Femur (tissue), 1 donor: ENCODE data around the gene LRRC27.

ENCODE experiments used
- DNase-seq: peaks from one replicate; pipeline ENCODE4 v3.0.0-alpha.2; 2017

The LRRC27 gene

DNA sequence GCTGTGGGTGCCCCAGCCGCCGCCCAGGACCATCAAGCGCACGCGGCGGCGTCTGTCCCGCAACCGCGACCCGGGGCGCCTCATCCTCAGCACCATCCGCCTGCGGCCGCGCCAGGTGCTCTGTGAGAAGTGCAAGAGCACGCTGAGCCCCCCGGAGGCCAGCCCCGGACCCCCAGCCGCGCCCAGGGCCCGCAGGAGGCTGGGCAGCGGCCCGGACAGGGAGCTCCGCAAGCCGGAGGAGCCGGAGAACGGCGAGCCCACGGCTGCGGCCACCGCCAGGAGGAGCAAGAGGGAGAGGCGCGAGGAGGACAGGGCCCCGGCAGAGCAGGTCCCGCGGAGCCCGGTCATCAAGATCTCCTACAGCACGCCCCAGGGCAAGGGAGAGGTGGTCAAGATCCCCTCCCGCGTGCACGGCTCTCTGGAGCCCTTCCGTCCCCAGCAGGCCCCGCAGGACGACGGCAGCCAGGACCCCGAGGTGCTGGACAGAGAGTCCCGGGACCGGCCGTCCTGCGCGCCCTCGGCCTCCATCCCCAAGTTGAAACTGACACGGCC is 73.0 kb downstream of the LRRC27 start:
- no peak for DNase-seq

DNA sequence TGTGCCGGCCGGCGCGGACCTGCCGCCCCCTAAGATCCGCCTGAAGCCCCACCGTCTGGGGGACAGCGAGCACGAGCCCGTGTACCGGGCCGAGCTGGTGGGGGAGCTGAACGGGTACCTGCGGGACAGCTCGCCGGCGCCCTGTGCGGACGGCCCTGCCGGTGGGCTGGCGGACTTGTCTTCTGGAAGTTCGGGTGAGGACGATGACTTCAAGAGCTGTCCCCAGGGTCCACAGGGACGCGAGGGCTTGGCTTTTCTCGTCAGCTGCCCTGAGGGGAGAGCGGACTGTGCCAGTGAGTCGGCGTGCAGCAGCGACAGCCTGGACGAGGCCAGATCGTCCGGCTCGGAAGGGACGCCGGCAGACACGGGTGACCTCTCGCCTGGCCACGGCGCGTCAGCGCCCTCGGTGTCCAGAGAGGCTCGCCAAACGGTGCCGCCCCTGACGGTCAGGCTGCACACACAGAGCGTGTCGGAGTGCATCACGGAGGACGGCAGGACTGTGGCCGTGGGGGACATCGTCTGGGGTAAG is 73.5 kb downstream of the LRRC27 start:
- no peak for DNase-seq

DNA sequence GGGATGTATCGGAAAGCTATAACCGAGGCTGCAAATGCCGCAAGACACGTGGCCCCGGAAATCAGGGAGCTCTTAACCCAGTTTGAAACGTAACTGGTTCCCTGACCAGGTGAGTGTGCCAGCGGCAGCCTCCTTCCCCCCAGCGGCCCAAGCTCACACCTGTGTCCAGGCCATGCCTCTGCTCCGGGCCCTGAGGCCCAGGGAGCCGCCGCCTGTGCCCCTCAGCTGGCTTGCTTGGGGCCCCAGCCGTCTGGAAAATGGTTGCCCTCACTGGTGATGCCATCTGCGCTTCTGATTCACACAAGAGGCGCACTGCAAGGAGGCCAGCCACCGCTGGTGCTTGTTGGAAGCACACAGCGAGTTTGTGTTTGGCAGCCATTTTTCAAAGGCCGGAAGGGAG is 74.2 kb downstream of the LRRC27 start:
- no peak for DNase-seq

- DNase-seq = no peak
Measured at GRCh38 chr10:132406750-132407149, 74.8 kb downstream of the LRRC27 start.

- DNase-seq = no peak
Measured at GRCh38 chr10:132407243-132407746, 75.3 kb downstream of the LRRC27 start.

DNA sequence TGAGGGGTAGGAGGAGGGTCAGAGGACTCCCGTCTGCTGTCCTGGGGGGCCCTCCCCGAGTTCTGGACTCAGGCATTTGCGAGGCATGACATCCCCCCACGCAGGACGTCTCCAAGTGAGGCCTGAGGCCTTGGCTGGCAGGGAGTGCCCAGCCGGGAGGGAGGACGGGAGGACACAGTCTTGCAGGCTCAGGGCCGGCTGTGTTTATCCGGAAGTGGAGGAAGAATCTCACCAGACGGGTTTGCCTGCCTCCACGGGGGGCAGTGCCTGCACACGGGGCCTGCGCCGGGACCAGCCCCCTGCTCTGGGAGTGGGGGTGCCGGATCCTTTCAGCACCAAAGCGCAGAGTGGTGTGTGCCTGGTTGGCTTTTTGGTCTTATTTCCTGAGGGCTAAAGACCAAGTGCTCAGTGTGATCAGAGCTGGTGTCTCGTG is 75.9 kb downstream of the LRRC27 start:
- DNase-seq = peak; percentile 65

GRCh38 chr10:132408367-132408781 is 76.4 kb downstream of the LRRC27 start:
- DNase-seq = peak; percentile 70

DNA sequence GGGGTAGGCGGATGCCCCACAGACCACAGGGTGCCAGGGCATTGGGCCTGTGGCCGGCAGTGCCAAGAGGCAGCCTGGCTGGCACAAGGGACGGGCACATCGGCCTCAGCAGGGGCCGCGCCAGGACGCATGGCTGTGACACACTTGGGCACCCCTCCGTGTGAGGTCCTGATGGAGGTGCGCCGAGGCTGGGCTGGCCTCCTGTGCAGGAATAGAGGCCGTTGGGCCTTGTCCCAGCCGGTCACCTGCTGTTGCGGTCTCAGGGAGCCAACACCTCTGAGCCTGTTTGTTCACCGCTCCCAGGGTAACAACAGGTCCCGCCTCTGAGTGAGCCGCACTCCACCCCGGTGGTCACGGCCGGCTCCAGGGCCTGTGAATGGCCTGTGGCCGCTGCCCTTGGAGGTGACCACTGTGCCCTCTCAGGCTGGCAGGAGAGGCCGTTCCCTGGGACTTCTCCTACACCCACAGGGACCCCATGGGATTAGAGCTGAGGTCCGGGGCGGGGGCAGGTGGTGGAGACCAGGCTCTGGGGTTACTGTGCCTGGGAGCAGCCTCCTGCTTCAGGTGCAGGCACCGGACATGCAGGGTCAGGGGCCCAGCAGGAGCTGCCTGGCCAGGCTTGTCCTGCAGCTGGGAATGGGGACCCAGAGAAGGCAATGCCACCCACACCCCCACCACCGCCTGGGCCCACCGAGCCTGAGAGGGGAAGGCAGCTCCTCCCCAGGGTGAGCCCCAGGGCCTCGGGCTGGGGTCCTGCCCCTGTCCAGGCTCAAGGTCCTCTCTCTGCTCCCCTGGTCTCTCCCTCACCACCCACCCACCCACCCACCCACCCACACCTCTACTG is 77.1 kb downstream of the LRRC27 start:
- no peak for DNase-seq

- no peak for DNase-seq
Measured at GRCh38 chr10:132409667-132410028, 77.7 kb downstream of the LRRC27 start.

DNA sequence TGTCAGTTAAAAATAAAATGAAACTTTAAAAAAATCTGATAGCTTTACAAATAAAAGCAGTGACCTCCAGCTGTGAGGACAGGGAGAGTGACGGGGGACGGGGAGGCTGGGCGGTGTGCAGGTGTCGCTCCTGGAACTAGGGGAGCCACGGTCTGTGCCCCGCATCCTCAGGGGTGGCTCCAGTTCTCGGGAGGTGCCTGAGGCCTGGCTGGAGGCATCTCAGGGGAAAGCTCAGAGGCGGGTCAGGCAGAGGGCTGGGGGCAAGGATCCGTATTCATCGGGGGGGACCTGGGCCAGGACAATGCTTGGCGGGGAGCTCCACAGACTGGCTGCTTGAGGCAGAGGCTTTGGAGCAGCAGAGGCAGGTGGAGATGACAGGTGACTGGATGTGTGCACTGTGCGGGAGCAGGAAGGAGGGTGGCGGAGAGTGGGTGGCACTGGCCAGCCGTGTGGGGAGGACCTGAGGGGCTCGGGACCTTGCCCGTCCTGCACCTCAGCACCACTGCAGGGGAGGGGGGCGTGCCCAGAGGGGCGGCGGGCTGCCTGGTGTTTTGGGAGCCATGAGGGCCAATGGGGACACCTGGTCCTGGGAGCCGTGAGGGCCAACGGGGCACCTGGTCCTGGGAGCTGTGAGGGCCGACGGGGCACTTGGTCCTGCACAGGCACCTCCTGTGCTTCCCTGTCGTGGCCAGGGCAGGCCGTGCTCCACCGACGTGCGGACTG is 78.2 kb downstream of the LRRC27 start:
- DNase-seq = no peak

GRCh38 chr10:132410779-132411532 is 79.0 kb downstream of the LRRC27 start:
- no peak for DNase-seq

- no peak for DNase-seq
Measured at GRCh38 chr10:132411561-132412253, 79.7 kb downstream of the LRRC27 start.

DNA sequence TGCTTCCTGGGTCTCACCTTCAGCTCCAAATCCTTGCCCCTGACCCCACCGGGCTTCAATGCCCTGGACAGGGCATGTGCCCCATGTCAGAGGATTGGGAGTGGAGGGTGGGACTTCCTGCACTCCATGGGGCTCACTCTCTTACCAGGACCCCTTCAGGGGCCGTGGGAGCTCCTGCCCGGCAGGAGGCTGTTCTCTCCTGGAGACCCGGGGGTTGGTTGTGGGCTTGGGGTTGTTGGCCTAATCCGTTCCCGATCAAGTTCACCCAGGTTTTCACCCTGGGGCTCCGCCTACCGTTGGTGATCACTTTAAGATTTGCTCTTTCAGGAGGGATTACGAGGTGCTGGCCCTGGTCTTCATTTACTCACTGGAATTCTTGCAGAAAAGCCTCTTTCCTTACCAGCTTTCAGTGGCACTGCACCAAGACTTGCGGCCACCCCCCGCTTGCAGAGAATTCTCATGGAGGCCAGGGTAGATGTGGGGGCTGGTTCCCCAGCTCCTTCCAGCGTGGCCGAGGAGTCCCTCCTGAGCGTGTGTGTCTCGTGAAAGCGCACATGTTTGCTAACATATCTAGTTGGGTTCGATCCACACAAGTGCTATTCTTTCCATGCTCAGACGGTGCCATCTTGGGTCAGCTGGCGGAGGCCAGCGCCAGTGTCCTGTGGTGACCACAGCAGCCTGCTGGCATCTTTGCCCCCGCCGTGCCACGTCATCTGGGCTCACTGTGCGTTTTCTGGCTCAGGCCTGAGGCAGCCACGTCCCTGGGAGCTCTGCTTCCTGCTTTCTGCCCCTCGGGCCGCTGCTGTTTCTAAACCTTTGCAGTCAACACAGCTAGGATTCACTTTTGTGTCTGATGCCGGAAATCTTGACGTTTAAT is 80.6 kb downstream of the LRRC27 start:
- DNase-seq = no peak

DNA sequence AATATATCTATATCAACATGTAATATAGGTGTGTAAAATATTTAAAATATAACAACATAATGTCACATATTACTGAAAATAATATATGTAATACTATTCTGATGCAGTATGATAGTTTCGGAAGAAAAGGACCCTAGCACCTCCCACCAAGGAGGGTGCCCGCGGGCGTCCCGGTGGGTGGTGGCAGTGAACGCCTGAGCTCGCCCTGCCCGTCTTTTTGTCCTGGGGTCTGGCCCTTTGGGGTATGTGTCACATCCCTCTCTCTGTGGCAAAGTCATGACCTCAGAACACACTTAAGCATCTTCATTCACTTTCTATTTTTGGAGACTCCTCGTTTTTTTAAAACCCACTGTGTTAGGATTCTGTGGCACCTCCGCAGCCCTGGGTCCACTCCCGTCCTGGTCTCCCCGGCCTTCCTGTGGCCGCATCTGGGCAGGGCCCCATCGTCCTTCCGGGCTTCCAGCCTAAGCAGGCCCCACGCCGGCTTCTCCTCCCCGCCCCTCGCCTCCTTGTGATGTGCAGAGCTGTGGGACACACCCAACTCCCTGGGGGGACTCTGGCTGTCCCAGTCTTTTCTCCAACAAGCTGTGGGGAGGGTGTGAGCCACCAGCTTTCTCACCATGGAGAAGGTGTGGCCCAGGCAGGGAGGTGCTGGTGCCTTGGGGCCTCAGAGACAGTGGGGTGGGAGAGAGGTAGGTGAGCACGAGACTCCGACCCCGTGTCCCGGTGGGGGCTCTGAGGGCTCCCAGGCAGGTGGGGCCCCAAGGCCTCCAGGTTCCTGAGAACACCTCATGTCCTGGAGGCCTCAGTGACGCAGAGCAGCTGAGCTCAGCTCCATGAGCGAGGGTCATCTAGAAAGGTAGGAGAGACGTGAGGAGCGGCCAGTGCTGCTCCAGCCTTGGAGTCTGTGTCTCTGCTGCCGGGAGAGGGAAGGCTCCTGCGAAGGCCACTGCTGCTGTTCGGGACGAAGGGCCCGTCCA is 81.5 kb downstream of the LRRC27 start:
- peak; percentile 48 for DNase-seq

DNA sequence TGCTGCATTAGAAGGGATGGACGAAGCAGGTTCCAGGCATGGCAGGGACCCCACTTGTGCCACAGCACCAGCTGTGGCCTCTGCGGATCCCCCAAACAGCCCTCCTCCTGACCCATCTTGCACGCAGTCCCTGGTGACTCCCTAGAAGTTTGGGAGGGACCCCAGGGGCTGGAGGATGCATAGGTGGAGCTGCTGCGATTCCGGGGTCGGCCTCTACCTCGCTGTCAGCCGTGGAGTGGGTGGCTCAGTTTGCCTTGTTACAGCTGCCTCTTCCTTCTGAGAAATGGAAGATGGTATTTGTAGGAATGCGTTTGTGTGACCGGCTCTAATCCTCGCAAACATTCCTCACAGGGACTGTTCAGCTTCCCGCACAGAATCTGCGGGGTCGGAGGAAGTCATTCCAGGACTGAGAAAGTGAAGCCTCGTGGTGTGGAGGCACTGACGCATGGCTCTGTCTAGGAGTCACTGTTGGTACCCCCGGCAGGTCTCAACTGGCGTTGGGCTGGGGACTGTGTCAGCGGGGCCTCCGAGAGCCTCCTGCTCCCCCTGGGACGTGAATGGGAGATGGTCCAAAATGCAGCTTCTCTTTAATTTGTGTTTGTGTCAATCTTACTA is 82.5 kb downstream of the LRRC27 start:
- DNase-seq = no peak

GRCh38 chr10:132415255-132415654 is 83.3 kb downstream of the LRRC27 start:
- no peak for DNase-seq

DNA sequence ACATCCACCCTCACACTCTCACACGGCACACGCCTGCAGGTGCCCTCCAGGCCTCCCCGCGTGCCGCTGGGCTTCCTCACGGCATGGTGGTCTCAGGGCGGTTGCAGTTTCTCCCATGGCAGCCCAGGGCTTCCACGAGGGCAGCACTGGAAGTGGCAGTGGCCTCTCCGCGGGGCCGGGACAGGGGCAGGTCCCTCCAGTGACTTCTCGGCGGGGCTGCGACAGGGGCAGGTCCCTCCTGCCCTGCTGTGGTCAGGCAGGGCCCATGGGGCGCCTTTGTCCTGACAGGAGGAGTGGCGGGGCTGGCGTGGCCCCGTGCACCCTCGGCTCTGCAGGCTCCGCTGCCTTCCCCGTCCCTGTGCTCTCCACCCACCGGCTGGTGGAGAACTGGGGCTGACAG is 84.0 kb downstream of the LRRC27 start:
- DNase-seq = no peak

GRCh38 chr10:132416566-132417256 is 84.7 kb downstream of the LRRC27 start:
- DNase-seq = no peak
